GM12878 (cell line): ENCODE measurements around the gene MED13L. TPM values are rescaled to one million over a fixed set of nuclear protein-coding genes. Genes with fewer than 3 reads are reported as not detected.

Experiments
- ATAC-seq: fragments of 200-7000 bp; cut with Tn5 transposase; 3 replicates; pipeline ENCODE4 v1.9.1; 2020; ENCODE audit warnings: mild to moderate bottlenecking, moderate library complexity
- BruUV-seq: library from RNA; stranded (reverse); fragments of 400-500 nt; replicated peaks from 2 replicates; lab custom pipeline; 2021; lab: Mats Ljungman, UMichigan
- CTCF ChIA-PET: fragments of 300-600 bp; sonication (Branson Sonifier 250); formaldehyde crosslinking; extraction: SDS; loops from one replicate; lab custom pipeline; 2021; ENCODE audit warnings: inconsistent platforms; lab: Yijun Ruan, JAX
- POLR2A ChIA-PET: fragments of 350-600 bp; formaldehyde crosslinking; extraction: SDS; loops from one replicate; lab custom pipeline; 2021; ENCODE audit warnings: inconsistent platforms; lab: Charles Lee
- RAD21 ChIA-PET: fragments of 300-600 bp; sonication (Branson Sonifier 250); formaldehyde crosslinking; loops from one replicate; lab custom pipeline; 2023; ENCODE audit warnings: antibody characterized with exemption; ENCODE audit not compliant: unreplicated experiment; lab: Charles Lee
- SMC1A ChIA-PET: fragments of 300-600 bp; sonication (Branson Sonifier 250); formaldehyde crosslinking; loops from one replicate; lab custom pipeline; 2023; ENCODE audit not compliant: unreplicated experiment, uncharacterized antibody; lab: Charles Lee
- DNase-seq: peaks from one replicate; pipeline ENCODE4 v3.0.0-alpha.2; 2011; ENCODE audit warnings: low read depth, low spot score
- FAIRE-seq: peaks from 3 replicates; lab custom pipeline; 2011; peaks lifted over from hg19 to GRCh38; lab: Jason Lieb, UNC
- H2AFZ ChIP-seq: 2 replicates; pipeline ENCODE4 v1.6.0; 2011; ENCODE audit warnings: low read depth, low read length, control low read depth; ENCODE audit not compliant: control insufficient read depth
- H3K27ac ChIP-seq: 2 replicates; pipeline ENCODE4 v1.5.1; 2011; ENCODE audit warnings: control low read depth; ENCODE audit not compliant: control insufficient read depth, insufficient read depth
- H3K27me3 ChIP-seq, 2 experiments: replicated peaks in 1 of 2; 2 replicates each; pipeline versions ENCODE4 v1.6.0 to v1.6.1; 2011; ENCODE audit warnings: low read length in 1 of 2; ENCODE audit not compliant: control insufficient read depth in 2 of 2, insufficient read depth in 2 of 2
- H3K36me3 ChIP-seq, 2 experiments: 2 replicates each; pipeline ENCODE4 v1.5.1; 2011; ENCODE audit warnings: low read length in 1 of 2; ENCODE audit not compliant: control insufficient read depth in 2 of 2, insufficient read depth in 2 of 2
- H3K4me1 ChIP-seq: 2 replicates; pipeline ENCODE4 v1.6.1; 2011; ENCODE audit warnings: mild to moderate bottlenecking, low read length, moderate library complexity, mixed read lengths; ENCODE audit not compliant: control insufficient read depth, insufficient read depth
- H3K4me2 ChIP-seq: 2 replicates; pipeline ENCODE4 v1.6.0; 2011; ENCODE audit warnings: control low read depth; ENCODE audit not compliant: control insufficient read depth, insufficient read depth
- H3K4me3 ChIP-seq: fragments of 200-600 bp; sonication (generic); 2 replicates; pipeline ENCODE4 v1.5.1; 2016
- H3K79me2 ChIP-seq: 2 replicates; pipeline ENCODE4 v1.6.0; 2011; ENCODE audit warnings: low read length; ENCODE audit not compliant: control insufficient read depth, insufficient read depth
- H3K9ac ChIP-seq: 2 replicates; pipeline ENCODE4 v1.8.0; 2011; ENCODE audit warnings: low read length, control low read depth, mixed read lengths; ENCODE audit not compliant: control insufficient read depth, insufficient read depth
- H3K9me3 ChIP-seq: replicated peaks from 3 replicates; pipeline ENCODE4 v1.5.1; 2011; ENCODE audit warnings: mild to moderate bottlenecking, low read length; ENCODE audit not compliant: control insufficient read depth, insufficient read depth
- H4K20me1 ChIP-seq: 2 replicates; pipeline ENCODE4 v1.6.0; 2011; ENCODE audit not compliant: control insufficient read depth, insufficient read depth
- CHD4 ChIP-seq: fragments of 200-600 bp; sonication (generic); IDR thresholded peaks from 2 replicates; pipeline ENCODE4 v1.6.1; 2016; ENCODE audit warnings: mild to moderate bottlenecking
- CREB1 ChIP-seq: IDR thresholded peaks from 2 replicates; pipeline ENCODE4 v1.6.1; 2012; ENCODE audit warnings: low read depth, mild to moderate bottlenecking, inconsistent platforms
- CREM ChIP-seq: IDR thresholded peaks from 2 replicates; pipeline ENCODE4 v1.6.1; 2014; ENCODE audit warnings: antibody characterized with exemption, low read depth
- E2F4 ChIP-seq: IDR thresholded peaks from 2 replicates; pipeline ENCODE4 v1.6.1; 2012; ENCODE audit warnings: low read depth, low read length, improper control_type of control experiment
- ELK1 ChIP-seq: IDR thresholded peaks from 2 replicates; pipeline ENCODE4 v1.6.1; 2012; ENCODE audit warnings: low read depth, low read length, improper control_type of control experiment
- GATAD2B ChIP-seq: fragments of 450-650 bp; conservative IDR thresholded peaks from 2 replicates; pipeline ENCODE4 v1.6.1; 2017; ENCODE audit warnings: low read depth, mild to moderate bottlenecking, moderate library complexity
- IKZF2 ChIP-seq, 2 experiments: fragments of 450-650 bp; IDR thresholded peaks; 2 replicates each; pipeline ENCODE4 v1.6.1; 2017; ENCODE audit warnings: mild to moderate bottlenecking in 2 of 2, moderate library complexity in 2 of 2
- JUNB ChIP-seq: IDR thresholded peaks from 2 replicates; pipeline ENCODE4 v1.6.1; 2016; ENCODE audit warnings: antibody characterized with exemption, mild to moderate bottlenecking
- KAT2A ChIP-seq: conservative IDR thresholded peaks from 2 replicates; pipeline ENCODE4 v1.6.1; 2011; ENCODE audit warnings: low read depth, low read length; ENCODE audit not compliant: control insufficient read depth
- NFYB ChIP-seq: IDR thresholded peaks from 2 replicates; pipeline ENCODE4 v1.6.1; 2011; ENCODE audit warnings: low read depth, mild to moderate bottlenecking, low read length, improper control_type of control experiment, moderate library complexity; ENCODE audit not compliant: insufficient read depth
- POLR2A ChIP-seq: IDR thresholded peaks from 2 replicates; pipeline ENCODE4 v1.6.1; 2011; ENCODE audit warnings: low read depth, mild to moderate bottlenecking, low read length
- RCOR1 ChIP-seq: conservative IDR thresholded peaks from 2 replicates; pipeline ENCODE4 v1.6.1; 2012; ENCODE audit warnings: low read depth, low read length, improper control_type of control experiment
- RUNX3 ChIP-seq: IDR thresholded peaks from 2 replicates; pipeline ENCODE4 v1.6.1; 2012; ENCODE audit warnings: low read length, inconsistent platforms
- SREBF1 ChIP-seq: IDR thresholded peaks from 2 replicates; pipeline ENCODE4 v1.6.1; 2012; ENCODE audit warnings: mild to moderate bottlenecking, low read length
- ZBTB40 ChIP-seq: fragments of 450-650 bp; IDR thresholded peaks from 2 replicates; pipeline ENCODE4 v1.6.1; 2016; ENCODE audit warnings: mild to moderate bottlenecking, moderate library complexity, borderline replicate concordance
- ZNF24 ChIP-seq: fragments of 450-650 bp; IDR thresholded peaks from 2 replicates; pipeline ENCODE4 v1.6.1; 2017; ENCODE audit warnings: antibody characterized with exemption, mild to moderate bottlenecking
- WGBS: methylation state at CpG from one replicate; pipeline ENCODE4 v1.1.6; 2016; ENCODE audit warnings: low lambda C conversion rate; ENCODE audit not compliant: insufficient replicate concordance, insufficient coverage; ENCODE audit errors: missing lambda C conversion rate; 5-methylcytosine and 5-hydroxymethylcytosine counted together
- in situ Hi-C: fragments of 300-500 bp; cut with MboI; formaldehyde crosslinking; loops from 9 replicates; pipeline ENCODE4 v1.14.3; 2018; ENCODE audit warnings: mixed read lengths
- intact Hi-C: fragments of 100-400 bp; cut with micrococcal nuclease; formaldehyde crosslinking; loops from one replicate; pipeline ENCODE4 v1.14.2; 2022; ENCODE audit not compliant: unreplicated experiment
- polyA plus RNA-seq, 11 experiments: library from polyadenylated mRNA; depleted of rRNA in 4 of 11; unstranded in 6 of 11; stranded (reverse) in 5 of 11; fragments of >200 nt; fragmentation: Nextera tagmentation in 4 of 11; fragmentation: Illumina TruSeq in 1 of 11; extraction: Ambion mirVana in 4 of 11; extraction: Trizol in 1 of 11; gene quantifications; 1 replicate in 1 of 11; 2 replicates in 10 of 11; pipeline versions ENCODE4 v1.2.1 to v1.2.3, GENCODE V29; 2011 to 2016; ENCODE audit warnings: inconsistent platforms in 2 of 11, missing spikeins in 2 of 11, low read depth in 1 of 11
- total RNA-seq, 4 experiments: library from RNA; depleted of rRNA in 3 of 4; stranded (reverse); fragments of >200 nt in 3 of 4; fragmentation: Illumina TruSeq in 1 of 4; extraction: Trizol in 1 of 4; gene quantifications; 2 replicates each; pipeline versions ENCODE4 v1.2.1 to v1.2.3, GENCODE V29; 2013 to 2021

Gene MED13L
- total and polyA plus RNA-seq, 10 of the 15 experiments (the other 5 are each of a cell fraction or from before 2014, with no cell fraction given), result 3.7 to 30.1 (median 9.1) TPM

- TF ChIP-seq E2F4 (no peak), ZNF24 (no peak), ELK1 (no peak), GATAD2B (no peak), RUNX3 (no peak), NFYB (no peak)
Observed at GRCh38 chr12:116320791-116321217, 43.3 kb upstream of the MED13L start (continued).

GRCh38 chr12:116319898-116320621, 42.6 kb upstream of the MED13L start:
- in situ Hi-C loops (no loop called here), intact Hi-C loops (no loop called here)
- ChIA-PET RAD21 (no interaction called here), POLR2A (interaction anchor here (0.6 kb wide), 1 partner anchor 67 kb away, joined by 7 read pairs; no protein-coding TSS in a partner anchor), CTCF (no interaction called here), SMC1A (no interaction called here)
- Histone ChIP-seq H3K4me1 (peaks cover 22% of the 10 kb centered on the region), H3K27ac (peak overlapping the region; percentile 22; the same call in 1 of the 2 replicates), H3K9me3 (no peaks in the 10 kb centered on the region; the same call in 2 of the 3 replicates), H3K36me3 (no peaks in the 10 kb centered on the region), H4K20me1 (no peaks in the 10 kb centered on the region), H3K4me2 (peak overlapping the region; percentile 77), H3K79me2 (no peaks in the 10 kb centered on the region), H3K9ac (0 out of 2 replicates have a peak overlapping the region, but pooled peaks have one; percentile 3), H2AFZ (peak overlapping the region; percentile 9; the same call in 1 of the 2 replicates), H3K27me3 (peaks cover 0 to 2% of the 10 kb centered on the region in 2 experiments; a peak in 3 of 4 replicates), H3K4me3 (no peak overlapping the region)
- FAIRE-seq, result peak; percentile 66
- WGBS, result 55% methylated on average over 16 of the region's 16 CpGs
- BruUV-seq, result no TSS peak
- DNase-seq, result no peak
- ATAC-seq, result peak; percentile 23; the same call in 2 of the 3 replicates
- TF ChIP-seq CREB1 (peak; percentile 43; the same call in 1 of the 2 replicates), RCOR1 (no peak), SREBF1 (no peak), POLR2A (no peak), CHD4 (no peak), JUNB (peak; percentile 39), ZBTB40 (no peak), IKZF2 (IDR thresholded peaks at IDR 0.05) (0 out of 4 replicates have a peak, but pooled peaks of 1 of the 2 experiments have one; percentile 21), CREM (peak; percentile 17; the same call in 1 of the 2 replicates), KAT2A (no peak), RUNX3 (peak; percentile 79)
